T-helper 9 cell (primary cell): ENCODE results near the gene EIF1.
"Not testable (repeated sequence)": the region's sequence is repeated elsewhere in the genome, so short reads cannot be mapped to it uniquely, and the experiment has no call there.

ENCODE experiments used
- DNase-seq: peaks from one replicate; pipeline ENCODE4 v3.0.0-alpha.2; 2020

EIF1 gene

GRCh38 chr17:41679740-41680425 lies 8.8 kb upstream of the EIF1 start:
- no peak for DNase-seq

- no peak for DNase-seq
Measured at GRCh38 chr17:41680426-41681040, 8.2 kb upstream of the EIF1 start.

- no peak for DNase-seq
Measured at GRCh38 chr17:41681776-41682175, 6.9 kb upstream of the EIF1 start.

GRCh38 chr17:41682631-41683030 lies 6.1 kb upstream of the EIF1 start:
- no peak for DNase-seq

GRCh38 chr17:41683441-41684007 lies 5.2 kb upstream of the EIF1 start:
- no peak for DNase-seq

GRCh38 chr17:41684035-41684434 lies 4.7 kb upstream of the EIF1 start:
- DNase-seq, result no peak

GRCh38 chr17:41685753-41686152 lies 2.9 kb upstream of the EIF1 start:
- DNase-seq, result not testable (repeated sequence)

GRCh38 chr17:41686281-41686680 lies 2.4 kb upstream of the EIF1 start:
- DNase-seq, result no peak

- peak; percentile 47 for DNase-seq
Measured at GRCh38 chr17:41687828-41688640, 651 bp upstream of the EIF1 start.

GRCh38 chr17:41689497-41690299 lies 1.0 kb downstream of the EIF1 start:
- no peak for DNase-seq

GRCh38 chr17:41690497-41690896 lies 1.8 kb downstream of the EIF1 start:
- no peak for DNase-seq

GRCh38 chr17:41691031-41691777 lies 2.5 kb downstream of the EIF1 start:
- DNase-seq, result no peak

GRCh38 chr17:41692722-41693521 lies 4.2 kb downstream of the EIF1 start:
- DNase-seq, result no peak

GRCh38 chr17:41695134-41695661 lies 6.5 kb downstream of the EIF1 start:
- no peak for DNase-seq

- DNase-seq, result peak; percentile 78
Measured at GRCh38 chr17:41695954-41696757, 7.5 kb downstream of the EIF1 start.

GRCh38 chr17:41697122-41697962 lies 8.7 kb downstream of the EIF1 start:
- DNase-seq, result no peak

GRCh38 chr17:41700843-41701242 lies 12.2 kb downstream of the EIF1 start:
- DNase-seq, result not testable (repeated sequence)

- DNase-seq, result no peak
Measured at GRCh38 chr17:41702712-41703111, 14.0 kb downstream of the EIF1 start.
